Left lung (tissue), 10 donors: ENCODE results near the gene LENG9. TPM values are rescaled to one million over a fixed set of nuclear protein-coding genes. Genes with fewer than 3 reads are reported as not detected.

Source experiments
- ATAC-seq: fragments of 200-7000 bp; cut with Tn5 transposase; one replicate; pipeline ENCODE4 v1.9.1; 2020; ENCODE audit warnings: moderate library complexity
- DNase-seq, 4 donors: peaks; one replicate each; pipeline ENCODE4 v3.0.0-alpha.2; 2013 to 2020
- H3K27ac ChIP-seq, 2 donors: fragments of 200-600 bp; sonication (generic) in 1 of 2; one replicate each; pipeline versions ENCODE4 v1.5.0 to v1.8.0; 2020 to 2021
- H3K27me3 ChIP-seq, 2 donors: fragments of 200-600 bp; sonication (generic) in 1 of 2; one replicate each; pipeline versions ENCODE4 v1.5.0 to v1.8.0; 2020 to 2021
- H3K36me3 ChIP-seq, 2 donors: fragments of 200-600 bp; sonication (generic) in 1 of 2; one replicate each; pipeline versions ENCODE4 v1.5.0 to v1.8.0; 2020 to 2021
- H3K4me1 ChIP-seq, 2 donors: fragments of 200-600 bp; one replicate each; pipeline ENCODE4 v1.8.0; 2021
- H3K4me3 ChIP-seq, 2 donors: fragments of 200-600 bp; sonication (generic) in 1 of 2; one replicate each; pipeline versions ENCODE4 v1.5.0 to v1.8.0; 2020 to 2021; ENCODE audit warnings: mild to moderate bottlenecking in 1 of 2
- H3K9me3 ChIP-seq, 2 donors: fragments of 200-600 bp; sonication (generic) in 1 of 2; one replicate each; pipeline versions ENCODE4 v1.5.0 to v1.8.0; 2020 to 2021
- CTCF ChIP-seq, 2 donors: fragments of 200-600 bp; sonication (generic) in 1 of 2; IDR thresholded peaks; one replicate each; pipeline versions ENCODE4 v1.5.0 to v1.8.0; 2021; ENCODE audit warnings: antibody characterized with exemption in 2 of 2
- intact Hi-C, 2 donors: fragments of 100-400 bp; cut with DNase I; formaldehyde crosslinking; loops; one replicate each; pipeline versions ENCODE4 v1.11.2 to v1.14.2; 2022
- polyA plus RNA-seq, 6 donors: library from polyadenylated mRNA; unstranded; fragments of 120-200 nt; gene quantifications; one replicate each; pipeline ENCODE4 v1.2.1, GENCODE V29; 2013; ENCODE audit not compliant: insufficient read length in 6 of 6
- total RNA-seq, 2 donors: library from RNA; stranded (reverse); fragmentation: NEBNext Ultra II Directional; extraction: Animal tissue kit (Norgen Biotek cat#: 25700); gene quantifications; one replicate each; pipeline ENCODE4 v1.2.1, GENCODE V29; 2021
- donor health status: DM: no; HTN: yes; CAD: no.
- donor health status: DM: no; HTN: no; CAD: no.

LENG9 gene
- total and polyA plus RNA-seq, 8 donors: 3.2 to 8.8 (median 4.9) TPM

DNA sequence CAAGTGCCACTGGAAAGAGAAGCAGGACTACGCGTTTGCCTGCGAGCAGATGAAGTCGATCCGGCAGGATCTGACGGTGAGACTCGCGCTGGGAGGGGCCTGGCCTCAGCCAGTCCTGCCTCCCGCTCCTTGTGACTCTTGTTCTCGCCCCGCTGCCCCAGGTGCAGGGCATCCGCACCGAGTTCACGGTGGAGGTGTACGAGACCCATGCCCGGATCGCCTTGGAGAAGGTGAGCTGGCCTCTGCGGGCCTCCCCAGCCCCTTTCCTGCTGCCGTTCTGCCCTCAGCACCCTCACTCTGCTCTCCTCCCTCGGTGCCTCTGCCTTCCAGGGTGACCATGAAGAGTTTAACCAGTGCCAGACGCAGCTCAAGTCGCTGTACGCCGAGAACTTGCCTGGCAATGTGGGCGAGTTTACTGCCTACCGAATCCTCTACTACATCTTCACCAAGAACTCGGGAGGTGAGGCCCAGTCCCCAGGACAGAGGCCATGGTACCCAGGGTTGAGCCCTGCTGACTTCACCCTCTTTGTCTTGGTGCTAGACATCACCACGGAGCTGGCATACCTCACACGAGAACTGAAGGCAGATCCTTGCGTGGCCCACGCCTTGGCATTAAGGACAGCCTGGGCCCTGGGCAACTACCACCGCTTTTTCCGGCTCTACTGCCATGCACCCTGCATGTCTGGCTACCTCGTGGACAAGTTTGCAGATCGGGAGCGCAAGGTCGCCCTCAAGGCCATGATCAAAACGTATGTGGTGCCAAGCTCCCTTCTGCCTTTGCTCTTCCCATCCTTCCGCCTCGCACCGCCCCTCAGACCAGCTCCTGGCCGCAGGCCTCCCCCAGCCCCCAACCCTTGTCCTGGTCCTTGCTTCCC lies 5.6 kb downstream of the LENG9 start:
- intact Hi-C loops: no loop called here
- no peaks in the 10 kb centered on the region for H3K9me3 ChIP-seq
- H3K4me1 ChIP-seq: peaks cover 17 to 35% of the 10 kb centered on the region in 2 donors
- H3K27me3 ChIP-seq: no peaks in the 10 kb centered on the region
- ATAC-seq: no peak
- no peak overlapping the region for H3K27ac ChIP-seq
- no peak overlapping the region for H3K4me3 ChIP-seq
- peak in 2 of 4 donors; percentile 25 to 66 for DNase-seq
- no peak for TF ChIP-seq CTCF (IDR thresholded peaks at IDR 0.05)
- H3K36me3 ChIP-seq: peaks cover 0 to 95% of the 10 kb centered on the region in 2 donors

DNA sequence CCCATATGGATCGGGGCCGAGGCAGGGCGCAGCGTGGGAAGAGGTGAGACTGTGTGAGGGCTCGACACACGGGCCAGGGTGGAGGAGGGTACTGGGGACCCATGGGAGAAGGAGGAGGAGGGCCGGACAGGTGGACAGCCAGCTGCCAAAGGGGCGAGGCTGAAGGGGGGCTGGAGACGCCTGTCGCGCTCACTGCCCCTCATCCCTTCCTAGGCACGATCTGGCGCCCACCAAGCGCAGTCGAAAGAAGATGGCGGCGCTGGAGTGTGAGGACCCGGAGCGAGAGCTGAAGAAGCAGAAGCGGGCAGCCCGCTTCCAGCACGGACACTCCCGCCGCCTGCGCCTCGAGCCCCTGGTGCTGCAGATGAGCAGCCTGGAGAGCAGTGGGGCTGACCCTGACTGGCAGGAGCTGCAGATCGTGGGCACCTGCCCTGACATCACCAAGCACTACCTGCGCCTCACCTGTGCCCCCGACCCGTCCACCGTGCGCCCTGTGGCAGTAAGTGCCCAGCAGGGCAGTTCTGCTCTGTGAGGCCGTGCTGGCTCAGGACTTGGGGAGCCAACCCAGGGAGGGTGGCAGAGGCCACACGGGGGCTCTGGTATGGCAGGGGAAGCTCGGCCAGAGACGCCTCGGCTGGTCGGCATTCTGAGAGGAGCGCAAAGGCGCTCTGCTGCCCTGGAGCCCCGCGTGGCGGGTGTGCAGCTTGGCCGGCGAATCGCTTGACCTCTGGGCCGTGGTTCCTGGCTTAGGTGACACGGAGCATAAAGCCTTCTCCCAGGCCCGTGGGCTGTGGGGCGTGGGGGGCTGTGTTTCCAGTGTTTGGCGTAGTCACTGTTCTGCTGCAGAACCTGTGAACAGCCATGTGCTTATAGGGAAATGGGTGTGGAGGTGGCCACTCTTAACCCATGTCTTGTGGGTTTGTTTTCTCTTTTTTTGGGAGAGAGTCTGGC lies 6.9 kb downstream of the LENG9 start:
- Histone ChIP-seq H3K27ac (no peak overlapping the region), H3K4me1 (peaks cover 7 to 35% of the 10 kb centered on the region in 2 donors), H3K36me3 (peaks cover 0 to 100% of the 10 kb centered on the region in 2 donors), H3K4me3 (no peak overlapping the region), H3K9me3 (no peaks in the 10 kb centered on the region), H3K27me3 (no peaks in the 10 kb centered on the region)
- no peak for TF ChIP-seq CTCF (IDR thresholded peaks at IDR 0.05)
- peak in 2 of 4 donors; percentile 19 to 77 for DNase-seq
- intact Hi-C loops: no loop called here
- ATAC-seq: no peak

GRCh38 chr19:54455786-54456422 lies 7.7 kb downstream of the LENG9 start:
- ATAC-seq (no peak), DNase-seq (peak in 1 of 4 donors; percentile 69)
- Histone ChIP-seq H3K36me3 (peaks cover 0 to 100% of the 10 kb centered on the region in 2 donors), H3K4me1 (peaks cover 9 to 35% of the 10 kb centered on the region in 2 donors), H3K4me3 (no peak overlapping the region), H3K27me3 (no peaks in the 10 kb centered on the region), H3K27ac (no peak overlapping the region), H3K9me3 (no peaks in the 10 kb centered on the region)
- intact Hi-C loops: no loop called here
- no peak for TF ChIP-seq CTCF (IDR thresholded peaks at IDR 0.05)

DNA sequence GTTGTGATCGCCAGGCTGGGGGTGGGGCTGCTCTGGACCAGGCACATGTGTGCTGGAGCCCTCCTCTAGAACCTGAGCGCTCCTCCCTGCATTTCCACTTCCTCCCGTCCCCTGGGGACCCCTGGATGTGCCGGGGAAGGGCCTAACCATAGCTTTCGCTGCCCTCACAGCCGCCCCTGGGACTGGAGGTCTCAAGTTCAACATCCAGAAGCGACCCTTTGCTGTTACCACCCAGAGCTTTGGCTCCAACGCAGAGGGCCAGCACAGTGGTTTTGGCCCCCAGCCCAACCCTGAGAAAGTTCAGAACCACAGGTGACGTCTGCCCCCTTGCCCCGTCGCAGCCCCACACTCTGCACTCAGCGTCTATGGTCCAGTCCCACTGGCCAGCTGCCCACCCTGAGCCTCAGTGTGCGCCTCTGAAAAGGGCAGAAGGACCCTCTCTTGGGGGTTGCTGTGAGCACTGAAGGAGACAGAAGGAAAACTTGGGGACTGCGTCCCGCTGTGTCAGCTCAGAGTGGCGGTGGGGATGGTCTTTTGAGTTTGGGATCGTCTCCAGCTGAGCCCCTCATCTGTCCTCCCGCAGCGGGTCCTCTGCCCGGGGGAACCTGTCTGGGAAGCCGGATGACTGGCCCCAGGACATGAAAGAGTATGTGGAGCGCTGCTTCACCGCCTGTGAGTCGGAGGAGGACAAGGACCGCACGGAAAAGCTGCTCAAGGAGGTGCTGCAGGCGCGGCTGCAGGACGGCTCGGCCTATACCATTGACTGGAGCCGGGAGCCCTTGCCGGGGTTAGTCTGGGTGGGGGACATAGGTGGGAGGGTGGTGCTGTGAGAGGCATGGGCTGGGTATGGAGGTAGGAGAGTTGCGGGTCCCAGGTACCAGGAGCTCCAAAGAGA lies 8.6 kb downstream of the LENG9 start:
- no peak for DNase-seq
- H3K36me3 ChIP-seq: peaks cover 0 to 95% of the 10 kb centered on the region in 2 donors

More for the DNA sequence above, 8.6 kb downstream of the LENG9 start:
- no peak overlapping the region for H3K27ac ChIP-seq
- H3K4me1 ChIP-seq: peaks cover 18 to 35% of the 10 kb centered on the region in 2 donors
- no peaks in the 10 kb centered on the region for H3K27me3 ChIP-seq
- ATAC-seq: no peak
- TF ChIP-seq CTCF (IDR thresholded peaks at IDR 0.05): no peak
- H3K4me3 ChIP-seq: no peak overlapping the region
- intact Hi-C loops: no loop called here
- no peaks in the 10 kb centered on the region for H3K9me3 ChIP-seq
